K562 (cell line): ENCODE data around the gene ZNF655. TPM values are rescaled to one million over a fixed set of nuclear protein-coding genes. Genes with fewer than 3 reads are reported as not detected.

Source experiments
- AFF1 ChIP-seq, 2 experiments: fragments of 450-650 bp; IDR thresholded peaks; 2 replicates each; pipeline ENCODE4 v1.6.1; 2018; ENCODE audit warnings: mild to moderate bottlenecking in 2 of 2, low read depth in 1 of 2; ENCODE audit not compliant: partially characterized antibody in 2 of 2
- ATF1 ChIP-seq, 2 experiments: fragments of 450-650 bp in 1 of 2; IDR thresholded peaks; 2 replicates each; pipeline ENCODE4 v1.6.1; 2016; ENCODE audit warnings: missing compliant biosample characterization in 1 of 2, missing genetic modification characterization in 1 of 2
- CBFA2T3 ChIP-seq: fragments of 450-650 bp; IDR thresholded peaks from 2 replicates; pipeline ENCODE4 v1.6.1; 2017
- E2F8 ChIP-seq: fragments of 450-650 bp; IDR thresholded peaks from 2 replicates; pipeline ENCODE4 v1.7.1; 2018; ENCODE audit warnings: mild to moderate bottlenecking, low read depth; ENCODE audit not compliant: partially characterized antibody
- ESRRB ChIP-seq: fragments of 250-450 bp; sonication (Bioruptor Pico); IDR thresholded peaks from 2 replicates; pipeline ENCODE4 v1.5.0; 2020; ENCODE audit warnings: mild to moderate bottlenecking, moderate library complexity, borderline replicate concordance
- FOXJ2 ChIP-seq: fragments of 200-800 bp; sonication (Bioruptor generic); IDR thresholded peaks from 2 replicates; pipeline ENCODE4 v1.6.1; 2016; ENCODE audit warnings: missing genetic modification characterization, missing compliant biosample characterization
- HMBOX1 ChIP-seq: sonication (generic); IDR thresholded peaks from 2 replicates; pipeline ENCODE4 v1.6.1; 2016
- JUN ChIP-seq, 2 experiments: sonication (generic) in 1 of 2; formaldehyde crosslinking in 1 of 2; IDR thresholded peaks; 2 replicates each; pipeline versions ENCODE4 v1.6.1 to v1.8.0; 2012 to 2022; ENCODE audit warnings: borderline replicate concordance in 2 of 2, mild to moderate bottlenecking in 2 of 2, improper control_type of control experiment in 1 of 2, low read depth in 1 of 2, low read length in 1 of 2, missing genetic modification reagents in 1 of 2
- KLF1 ChIP-seq: fragments of 450-650 bp; IDR thresholded peaks from 2 replicates; pipeline ENCODE4 v1.6.1; 2016; ENCODE audit warnings: missing genetic modification characterization, missing compliant biosample characterization
- MTA1 ChIP-seq: fragments of 450-650 bp; IDR thresholded peaks from 2 replicates; pipeline ENCODE4 v1.6.1; 2017; ENCODE audit warnings: borderline replicate concordance
- NFE2 ChIP-seq: IDR thresholded peaks from 2 replicates; pipeline ENCODE4 v1.6.1; 2014; ENCODE audit warnings: antibody characterized with exemption, low read depth
- NR2C1 ChIP-seq, 2 experiments: fragments of 450-650 bp; IDR thresholded peaks; 2 replicates each; pipeline ENCODE4 v1.6.1; 2017; ENCODE audit warnings: mild to moderate bottlenecking in 2 of 2, antibody characterized with exemption in 1 of 2, inconsistent platforms in 1 of 2, missing compliant biosample characterization in 1 of 2, missing genetic modification characterization in 1 of 2
- RBM22 ChIP-seq: fragments of 200-400 bp; formaldehyde crosslinking; IDR thresholded peaks from 2 replicates; pipeline ENCODE4 v1.6.1; 2018; ENCODE audit warnings: low read length, low read depth; ENCODE audit not compliant: poor library complexity, severe bottlenecking
- TCF3 ChIP-seq: sonication (generic); formaldehyde crosslinking; IDR thresholded peaks from 2 replicates; pipeline ENCODE4 v1.4.0; 2020; ENCODE audit warnings: mild to moderate bottlenecking, missing genetic modification reagents
- ZMIZ1 ChIP-seq, 2 experiments: fragments of 150-350 bp in 1 of 2; IDR thresholded peaks; 2 replicates each; pipeline ENCODE4 v1.6.1; 2012 to 2016; ENCODE audit warnings: low read depth in 2 of 2, low read length in 2 of 2, mild to moderate bottlenecking in 1 of 2, moderate library complexity in 1 of 2
- polyA plus RNA-seq, 8 experiments: library from polyadenylated mRNA; depleted of rRNA in 4 of 8; stranded (reverse) in 5 of 8; unstranded in 3 of 8; fragments of >200 nt; fragmentation: Nextera tagmentation in 2 of 8; fragmentation: Illumina TruSeq in 1 of 8; extraction: Ambion mirVana in 2 of 8; extraction: Trizol in 1 of 8; gene quantifications; 2 replicates each; pipeline versions ENCODE4 v1.2.1 to v1.2.3, GENCODE V29; 2011 to 2014; ENCODE audit warnings: inconsistent platforms in 1 of 8, missing spikeins in 1 of 8
- total RNA-seq, 7 experiments: library from RNA; depleted of rRNA in 6 of 7; stranded (reverse); fragments of >200 nt in 6 of 7; fragmentation: Illumina TruSeq in 2 of 7; extraction: Trizol in 2 of 7; gene quantifications; 2 replicates each; pipeline versions ENCODE4 v1.2.1 to v1.2.3, GENCODE V29; 2011 to 2021; ENCODE audit warnings: low replicate concordance in 1 of 7

Gene ZNF655
- total and polyA plus RNA-seq, 9 of the 15 experiments (the other 6 are each of a cell fraction or from before 2014, with no cell fraction given) = 25.7 to 130 (median 95.2) TPM

- TF ChIP-seq JUN (IDR thresholded peaks at IDR 0.05; ENCODE audit: borderline replicate concordance, low read depth, low read length) (peak; percentile 100), JUN (CRISPR knock-in tag; IDR thresholded peaks at IDR 0.05; ENCODE audit: borderline replicate concordance) (no peak), ATF1 (CRISPR knock-in tag; IDR thresholded peaks at IDR 0.05) (no peak), ATF1 (tag; IDR thresholded peaks at IDR 0.05) (peak; percentile 30; the same call in 1 of the 2 replicates), CBFA2T3 (peak; percentile 83), TCF3 (CRISPR knock-in tag) (peak; percentile 62), RBM22 (no peak), ZMIZ1 (IDR thresholded peaks at IDR 0.05; ENCODE audit: low read depth in 2 of 2, low read length in 2 of 2) (peak in 1 of 2 experiments; percentile 68; a peak in 1 of 4 replicates), KLF1 (tag) (0 out of 2 replicates have a peak, but pooled peaks have one; percentile 36), AFF1 (IDR thresholded peaks at IDR 0.05; ENCODE audit: low read depth in 1 of 2, partially characterized antibody in 2 of 2) (peak in 1 of 2 experiments; percentile 56), HMBOX1 (peak; percentile 93), FOXJ2 (tag) (0 out of 2 replicates have a peak, but pooled peaks have one; percentile 27), ESRRB (CRISPR knock-in tag) (no peak), NR2C1 (IDR thresholded peaks at IDR 0.05) (0 out of 2 replicates have a peak, but pooled peaks have one; percentile 19), NR2C1 (tag; IDR thresholded peaks at IDR 0.05) (no peak), NFE2 (peak; percentile 76), E2F8 (peak; percentile 31), MTA1 (peak; percentile 39; the same call in 1 of the 2 replicates)
Measured at GRCh38 chr7:99562832-99563231, 4.4 kb downstream of the ZNF655 start (continued).
